GM12892 (cell line): ENCODE data around the gene SLC25A5.

Experiments used
- POLR2A ChIP-seq: IDR thresholded peaks from 2 replicates; pipeline ENCODE4 v1.6.1; 2011; ENCODE audit warnings: low read depth, low read length, control low read depth
- POLR2AphosphoS5 ChIP-seq: IDR thresholded peaks from 2 replicates; pipeline ENCODE4 v1.6.1; 2011; ENCODE audit warnings: low read depth, low read length, control low read depth
- TAF1 ChIP-seq: IDR thresholded peaks from 2 replicates; pipeline ENCODE4 v1.6.1; 2011; ENCODE audit warnings: low read depth, mild to moderate bottlenecking, control low read depth, low read length, borderline replicate concordance

DNA sequence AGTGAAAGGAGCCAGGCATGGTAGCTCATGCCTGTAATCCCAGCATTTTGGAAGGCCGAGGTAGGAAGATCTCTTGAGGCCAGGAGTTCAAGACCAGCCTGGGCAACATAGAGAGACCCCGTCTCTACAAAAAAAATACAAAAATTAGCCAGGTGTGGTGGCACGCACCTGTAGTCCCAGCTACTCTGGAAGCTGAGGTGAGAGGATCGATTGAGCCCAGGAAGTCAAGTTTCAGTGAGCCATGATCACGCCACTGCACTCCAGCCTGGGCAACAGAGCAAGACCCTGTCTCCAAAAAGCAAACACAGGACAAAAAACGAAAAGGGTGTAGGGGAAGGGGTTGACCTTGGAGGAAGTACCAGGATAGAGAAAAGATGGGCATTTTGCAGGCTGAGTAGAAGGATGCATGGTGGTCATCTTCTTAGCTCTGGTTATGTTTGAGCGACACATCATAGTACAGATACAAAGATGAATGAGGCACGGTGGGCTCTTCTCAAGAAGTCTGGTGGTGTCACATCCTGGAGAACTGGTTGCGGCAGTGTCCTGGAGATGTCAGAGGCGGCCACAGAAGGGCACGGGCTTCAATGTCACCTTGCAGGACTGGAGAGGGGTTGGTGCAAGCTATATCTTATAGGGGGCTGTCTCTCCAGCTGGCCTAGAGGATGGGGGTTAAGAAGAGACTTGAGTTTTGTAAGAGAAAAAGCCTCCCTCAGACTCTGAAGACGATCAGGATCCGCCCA is 32.0 kb downstream of the SLC25A5 start:
- no peak for TF ChIP-seq POLR2AphosphoS5
- no peak for TF ChIP-seq POLR2A
- no peak for TF ChIP-seq TAF1
